Muscle of back (tissue), 11 donors: ENCODE results near the gene NDUFB8. TPM values are rescaled to one million over a fixed set of nuclear protein-coding genes. Genes with fewer than 3 reads are reported as not detected.

ENCODE experiments used
- DNase-seq, 3 donors: peaks; one replicate each; pipeline versions ENCODE4 v3.0.0 to v3.0.0-alpha.2; 2013
- polyA plus RNA-seq, 10 donors: library from polyadenylated mRNA; unstranded; fragments of 120-200 nt; gene quantifications; one replicate each; pipeline ENCODE4 v1.2.1, GENCODE V29; 2013; ENCODE audit not compliant: insufficient read length in 10 of 10

The NDUFB8 gene
- polyA plus RNA-seq, 10 donors: 102 to 143 (median 120) TPM

DNA sequence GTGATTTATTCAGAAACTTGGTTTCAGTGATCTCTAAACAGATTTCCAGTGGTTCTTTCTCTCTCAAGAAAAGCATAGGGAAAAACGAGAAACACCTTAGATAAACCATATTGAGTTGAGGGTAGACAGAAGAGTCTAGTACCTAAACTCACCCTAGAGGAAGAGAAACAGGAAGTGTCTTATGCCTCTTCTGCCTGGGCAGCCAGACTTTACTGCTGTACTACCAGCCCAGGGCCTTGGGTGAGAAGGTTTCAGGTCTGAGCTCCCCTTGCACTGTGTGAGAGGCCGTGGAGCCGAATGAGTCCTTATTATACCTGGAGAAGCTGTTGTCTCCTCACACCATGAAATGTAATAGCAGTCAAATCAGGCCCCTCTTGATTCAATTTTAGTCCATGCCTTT, 24.3 kb upstream of the NDUFB8 start:
- DNase-seq: no peak

GRCh38 chr10:100551738-100552137, 22.1 kb upstream of the NDUFB8 start:
- DNase-seq: peak in 1 of 3 donors; percentile 40

DNA sequence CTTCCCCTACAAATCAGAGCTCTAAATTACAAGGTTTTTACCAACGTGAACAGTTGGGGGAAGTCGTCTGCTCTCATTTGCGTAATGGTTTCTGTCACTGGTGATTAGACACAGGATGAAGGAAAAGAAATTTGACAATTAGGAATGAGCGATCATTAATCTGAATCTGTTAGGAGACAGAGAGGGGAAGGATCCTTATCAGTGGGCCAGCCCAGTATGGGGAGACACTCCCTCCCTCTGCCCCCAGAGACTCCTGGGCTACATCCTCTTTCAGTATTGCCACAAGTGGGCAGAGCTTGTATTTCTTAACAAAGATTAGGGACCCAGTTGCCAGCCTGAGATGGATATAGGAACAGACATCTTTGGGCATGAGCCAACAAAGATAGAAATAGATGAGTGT, 21.5 kb upstream of the NDUFB8 start:
- DNase-seq: no peak

GRCh38 chr10:100544950-100545349, 15.3 kb upstream of the NDUFB8 start:
- no peak for DNase-seq

DNA sequence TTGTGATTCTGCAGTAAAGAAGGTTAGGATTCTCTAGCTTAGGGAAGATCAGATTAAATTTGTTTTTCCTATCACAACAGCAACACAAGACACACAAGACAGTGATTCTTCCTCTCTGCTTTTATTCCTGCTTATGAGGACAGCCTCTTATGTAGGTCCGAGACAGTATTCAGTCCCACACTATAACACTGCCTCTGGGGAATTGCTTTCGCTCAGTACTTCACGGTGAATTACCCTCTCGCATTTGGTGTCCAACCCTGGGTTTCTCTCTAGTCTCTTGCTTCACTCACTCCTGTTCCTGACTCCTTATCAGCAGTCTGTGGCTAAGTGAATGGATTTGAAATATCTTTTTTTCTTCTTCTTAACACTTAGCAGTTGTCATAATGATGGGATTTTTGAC, 7.8 kb upstream of the NDUFB8 start:
- DNase-seq: no peak

- DNase-seq: peak; percentile 95 to 97 (median 96)
Observed at GRCh38 chr10:100535715-100536353, 6.2 kb upstream of the NDUFB8 start, which contains the start of gene HIF1AN. Gene HIF1AN, plus strand, starts transcription at chr10:100535943. Its CDS starts 16 bp downstream, at chr10:100535959.

- DNase-seq: no peak
Observed at GRCh38 chr10:100535338-100535714, 5.7 kb upstream of the NDUFB8 start.

DNA sequence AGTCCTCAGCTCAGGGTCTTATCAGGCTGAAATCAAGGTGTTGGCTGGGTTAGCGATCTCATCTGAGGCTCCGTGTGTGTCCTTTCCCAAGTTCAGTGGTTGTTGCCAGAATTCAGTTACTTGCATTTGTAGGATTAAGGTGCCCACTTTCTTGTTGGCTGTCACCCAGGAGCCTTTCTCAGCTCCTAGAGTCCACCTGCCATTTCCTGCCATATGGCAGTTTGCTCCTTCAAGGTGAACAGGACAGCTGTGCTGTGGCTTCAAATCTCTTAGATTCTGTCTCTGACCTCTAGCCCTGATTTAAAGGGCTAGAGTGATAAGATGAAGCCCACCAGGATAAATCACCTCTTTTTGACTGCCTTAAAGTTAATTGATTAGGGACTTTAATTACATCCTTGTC, 5.1 kb upstream of the NDUFB8 start:
- no peak for DNase-seq

DNA sequence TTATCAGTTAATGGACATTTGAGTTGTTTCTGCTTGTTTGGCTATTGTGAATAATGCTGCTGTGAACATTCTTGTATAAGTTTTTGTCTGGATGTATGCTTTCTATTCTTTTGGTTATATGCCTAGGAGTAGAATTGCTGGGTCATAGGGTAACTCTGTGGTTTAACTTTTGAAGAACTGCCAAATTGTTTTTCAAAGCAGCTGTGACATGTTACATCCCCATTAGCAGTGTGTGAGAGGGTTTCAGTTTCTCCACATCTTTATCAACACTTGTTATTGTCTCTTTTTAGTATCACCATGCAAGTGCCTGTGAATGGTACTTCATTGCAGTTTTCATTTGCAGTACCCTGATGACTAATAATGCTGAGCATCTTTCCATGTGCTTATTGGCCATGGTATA, 2.1 kb upstream of the NDUFB8 start:
- DNase-seq: no peak

DNA sequence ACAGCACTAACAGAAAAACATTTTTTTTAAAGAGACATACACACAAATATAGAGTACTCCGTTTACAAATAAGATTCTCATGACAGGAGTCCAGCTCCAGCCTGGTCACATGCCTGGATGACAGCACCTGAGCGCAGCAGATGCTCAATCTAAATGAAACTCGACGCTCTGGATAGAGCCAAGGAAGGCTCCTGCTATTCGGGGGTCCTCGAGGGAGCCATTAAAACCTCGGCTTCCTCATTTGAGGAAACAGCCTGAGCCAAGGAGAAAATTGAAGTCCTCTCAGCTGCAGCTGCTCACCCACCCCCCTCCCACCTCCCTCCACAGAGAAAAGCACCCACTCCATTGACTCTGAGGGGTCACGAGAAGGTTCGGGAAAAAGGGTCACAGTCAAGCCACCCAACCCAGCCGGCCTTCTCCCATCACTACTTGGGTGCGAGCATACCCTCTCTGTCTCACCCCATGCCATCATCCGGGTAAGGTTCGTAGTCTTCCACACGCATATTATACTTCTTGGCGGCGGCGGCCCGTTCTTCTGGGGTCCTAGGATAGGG, 673 bp downstream of the NDUFB8 start:
- DNase-seq: peak; percentile 54 to 85 (median 70)

- no peak for DNase-seq
Observed at GRCh38 chr10:100528123-100528886, 1.4 kb downstream of the NDUFB8 start.

DNA sequence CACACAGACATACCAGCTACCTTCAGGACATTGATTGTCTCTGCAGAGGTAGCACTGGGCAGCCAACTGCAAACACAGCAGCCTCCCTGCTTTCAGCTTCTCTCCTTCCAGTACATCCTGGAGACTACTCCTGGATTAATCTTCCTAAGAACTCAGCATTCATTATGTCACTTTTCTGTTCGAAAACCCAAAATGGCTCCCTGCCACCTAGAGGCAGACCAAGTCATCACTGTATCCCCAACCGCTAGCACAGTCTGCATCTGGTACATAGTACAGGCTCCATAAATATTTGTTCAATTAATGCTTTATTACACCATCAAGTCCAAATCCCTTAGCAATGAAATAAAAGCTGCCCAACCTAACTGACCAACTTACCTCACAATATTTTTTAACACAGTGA, 5.0 kb downstream of the NDUFB8 start:
- no peak for DNase-seq

DNA sequence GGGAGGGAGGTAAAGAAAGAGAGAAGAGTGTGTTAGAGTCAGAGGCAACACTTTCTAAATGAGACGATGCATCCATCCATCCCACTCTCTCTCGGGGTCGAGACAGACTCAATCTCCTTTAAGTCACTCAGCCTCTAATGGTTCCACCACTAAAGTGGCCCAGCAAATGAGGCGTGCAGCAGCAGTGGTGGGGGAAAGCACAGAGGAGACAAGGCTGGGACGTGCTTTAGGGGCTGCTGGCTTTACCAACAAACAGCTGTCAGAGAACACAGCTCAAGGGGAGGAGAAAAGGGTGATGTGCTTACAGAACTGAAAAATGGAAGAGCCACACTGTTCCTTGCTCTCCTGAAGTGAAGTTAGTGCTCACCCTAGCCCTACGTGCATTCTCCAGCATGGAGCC, 5.5 kb downstream of the NDUFB8 start:
- DNase-seq: no peak

- DNase-seq: no peak
Observed at GRCh38 chr10:100522945-100523344, 6.7 kb downstream of the NDUFB8 start.

GRCh38 chr10:100522107-100522801, 7.4 kb downstream of the NDUFB8 start:
- DNase-seq: no peak

DNA sequence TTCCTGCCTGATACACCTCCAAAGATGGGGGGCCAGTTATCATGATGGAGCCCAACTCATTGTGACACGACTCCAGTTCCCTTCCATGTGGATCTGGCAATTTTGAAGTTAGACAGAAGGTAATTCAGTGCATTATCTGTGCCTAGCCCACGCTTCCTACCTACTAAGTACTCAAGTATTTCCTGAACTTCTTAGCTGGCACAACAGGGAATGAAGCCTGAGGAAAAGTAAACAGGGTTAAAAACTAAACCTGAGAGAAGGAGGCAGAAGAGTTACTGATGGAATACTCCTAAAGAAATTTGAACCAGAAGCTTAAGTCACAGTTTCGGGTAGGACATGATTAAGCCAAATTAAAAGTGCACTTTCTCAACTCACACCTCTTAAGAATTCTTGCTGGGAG, 8.9 kb downstream of the NDUFB8 start:
- no peak for DNase-seq

GRCh38 chr10:100519311-100520051, 10.2 kb downstream of the NDUFB8 start, which contains the start of gene SEC31B:
Gene SEC31B, minus strand, starts transcription at chr10:100519861. Its CDS starts 2,909 bp downstream, at chr10:100516952.
- peak in 1 of 3 donors; percentile 62 for DNase-seq

GRCh38 chr10:100518761-100519241, 10.9 kb downstream of the NDUFB8 start:
- peak; percentile 54 to 77 (median 61) for DNase-seq

- no peak for DNase-seq
Observed at GRCh38 chr10:100516847-100517246, 12.8 kb downstream of the NDUFB8 start.

- no peak for DNase-seq
Observed at GRCh38 chr10:100515612-100516011, 14.1 kb downstream of the NDUFB8 start.

DNA sequence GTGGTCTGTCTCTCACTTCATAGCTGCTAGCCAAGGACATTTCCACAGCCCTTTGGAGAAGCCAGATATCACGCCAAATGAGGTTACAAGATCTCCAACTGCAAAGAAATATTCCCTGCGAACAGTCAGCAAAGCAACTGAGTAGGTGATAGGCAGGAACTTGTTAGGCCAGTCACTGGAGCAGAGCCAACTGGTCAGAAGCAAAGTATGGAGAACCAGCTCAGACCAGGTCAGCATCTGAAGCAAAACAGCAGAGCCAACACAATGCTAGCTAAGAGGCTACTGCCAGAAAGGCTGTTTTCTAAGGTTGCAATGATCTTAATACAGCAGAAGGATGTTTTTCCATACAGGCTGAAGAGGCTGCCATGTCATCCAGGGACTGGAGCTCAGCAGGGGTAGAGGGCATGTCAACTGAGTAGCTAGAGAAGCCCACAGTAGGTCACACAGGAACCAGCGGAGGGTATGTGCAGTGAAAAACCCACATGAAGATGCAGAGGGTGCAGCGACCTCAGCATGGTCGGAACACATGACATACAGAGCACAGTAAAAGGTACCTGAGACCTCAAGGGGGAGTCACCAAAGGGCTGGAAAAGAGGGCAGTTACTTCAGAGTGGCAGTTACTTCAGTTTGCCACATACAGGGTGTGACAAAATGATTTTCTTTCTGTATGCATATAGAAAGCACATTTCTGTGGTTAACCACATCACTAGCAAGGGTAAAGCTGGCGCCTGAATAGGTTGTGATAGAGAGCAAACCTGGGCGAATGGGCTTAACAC, 18.9 kb downstream of the NDUFB8 start:
- no peak for DNase-seq
